GM11168 (cell line): Measurements from ENCODE around the gene GHRL.

Experiments used
- in situ Hi-C: fragments of 300-500 bp; cut with MboI; formaldehyde crosslinking; loops from one replicate; pipeline ENCODE4 v1.12.0; 2022; ENCODE audit warnings: low sequenced_read_pairs; ENCODE audit not compliant: unreplicated experiment

Gene GHRL

GRCh38 chr3:10248984-10249748, 43.6 kb downstream of the GHRL start:
- in situ Hi-C loops, result no loop called here

GRCh38 chr3:10248184-10248983, 44.4 kb downstream of the GHRL start, which contains the start of gene TATDN2:
TSS of gene TATDN2 (plus strand) at chr3:10248459. CDS start at chr3:10249201, 742 bp downstream.
- in situ Hi-C loops, result no loop called here

- in situ Hi-C loops, result no loop called here
Measured at GRCh38 chr3:10247679-10248183, 45.0 kb downstream of the GHRL start.

GRCh38 chr3:10245081-10245712, 47.5 kb downstream of the GHRL start:
- in situ Hi-C loops, result no loop called here

- in situ Hi-C loops, result no loop called here
Measured at GRCh38 chr3:10244009-10244408, 48.7 kb downstream of the GHRL start.

- in situ Hi-C loops, result no loop called here
Measured at GRCh38 chr3:10242182-10243065, 50.3 kb downstream of the GHRL start.

- in situ Hi-C loops, result no loop called here
Measured at GRCh38 chr3:10240799-10241198, 51.9 kb downstream of the GHRL start.

- in situ Hi-C loops, result no loop called here
Measured at GRCh38 chr3:10238345-10239183, 54.2 kb downstream of the GHRL start.
